HepG2 (cell line): ENCODE results near the gene CLCA2. TPM values are rescaled to one million over a fixed set of nuclear protein-coding genes. Genes with fewer than 3 reads are reported as not detected.

Experiments used
- ATAC-seq: fragments of 200-7000 bp; cut with Tn5 transposase; 3 replicates; pipeline ENCODE4 v1.9.1; 2020; ENCODE audit warnings: mild to moderate bottlenecking, moderate library complexity
- BruUV-seq: library from RNA; stranded (reverse); fragments of 400-500 nt; replicated peaks from 2 replicates; lab custom pipeline; 2021; lab: Mats Ljungman, UMichigan
- CTCF ChIA-PET: fragments of 300-600 bp; formaldehyde crosslinking; extraction: SDS; loops from one replicate; lab custom pipeline; 2021; ENCODE audit warnings: low total read pairs, inconsistent platforms, low intra/inter-chr PET ratio; lab: Yijun Ruan, JAX
- POLR2A ChIA-PET: fragments of 350-600 bp; sonication (Branson Sonifier 250); formaldehyde crosslinking; loops from one replicate; lab custom pipeline; 2020; ENCODE audit warnings: antibody characterized with exemption, inconsistent platforms; lab: Yijun Ruan, JAX
- DNase-seq: peaks from one replicate; pipeline ENCODE4 v3.0.0-alpha.2; 2015; ENCODE audit warnings: low spot score
- FAIRE-seq: peaks from 3 replicates; lab custom pipeline; 2011; peaks lifted over from hg19 to GRCh38; lab: Jason Lieb, UNC
- H2AFZ ChIP-seq: one replicate; pipeline ENCODE4 v1.6.1; 2011; ENCODE audit warnings: low read length, inconsistent platforms
- H3K27ac ChIP-seq: fragments of 300-600 bp; 3 replicates; pipeline ENCODE4 v1.8.0; 2011; ENCODE audit warnings: mixed run types, mild to moderate bottlenecking, mixed read lengths, low read length, inconsistent platforms; ENCODE audit not compliant: insufficient read depth; ENCODE audit errors: extremely low read length
- H3K27me3 ChIP-seq, 2 experiments: fragments of 200-600 bp in 1 of 2; 2 replicates in 1 of 2; 3 replicates in 1 of 2; pipeline versions ENCODE4 v1.6.0 to v1.8.0; 2011; ENCODE audit warnings: low read length in 2 of 2, mild to moderate bottlenecking in 2 of 2, moderate library complexity in 2 of 2, inconsistent platforms in 1 of 2; ENCODE audit not compliant: insufficient read depth in 2 of 2, control insufficient read depth in 1 of 2
- H3K36me3 ChIP-seq, 2 experiments: fragments of 200-600 bp in 1 of 2; replicated peaks in 1 of 2; 2 replicates in 1 of 2; 3 replicates in 1 of 2; pipeline versions ENCODE4 v1.5.1 to v1.8.0; 2011; ENCODE audit warnings: low read length in 2 of 2, inconsistent platforms in 1 of 2; ENCODE audit not compliant: insufficient read depth in 2 of 2, control insufficient read depth in 1 of 2
- H3K4me1 ChIP-seq: 2 replicates; pipeline ENCODE4 v1.5.1; 2012; ENCODE audit warnings: low read length, inconsistent platforms; ENCODE audit not compliant: insufficient read depth
- H3K4me2 ChIP-seq: 2 replicates; pipeline ENCODE4 v1.6.0; 2011; ENCODE audit warnings: low read depth, low read length, inconsistent platforms
- H3K4me3 ChIP-seq, 3 experiments: fragments of 200-600 bp in 1 of 3; sonication (generic), shearing (Covaris generic) in 1 of 3; replicated peaks in 1 of 3; 2 replicates each; pipeline ENCODE4 v1.5.1; 2011 to 2016; ENCODE audit warnings: low read length in 3 of 3, inconsistent platforms in 2 of 3, low read depth in 2 of 3, mild to moderate bottlenecking in 2 of 3, control low read depth in 1 of 3, mixed read lengths in 1 of 3; ENCODE audit not compliant: insufficient read depth in 1 of 3
- H3K79me2 ChIP-seq: one replicate; pipeline ENCODE4 v1.6.1; 2011; ENCODE audit warnings: low read length, inconsistent platforms; ENCODE audit not compliant: insufficient read depth
- H3K9ac ChIP-seq: 2 replicates; pipeline ENCODE4 v1.6.0; 2011; ENCODE audit warnings: mild to moderate bottlenecking, low read depth, low read length, inconsistent platforms; ENCODE audit not compliant: insufficient read depth
- H3K9me3 ChIP-seq: 2 replicates; pipeline ENCODE4 v1.5.1; 2012; ENCODE audit warnings: mild to moderate bottlenecking, low read length
- H4K20me1 ChIP-seq: 2 replicates; pipeline ENCODE4 v1.6.0; 2011; ENCODE audit warnings: inconsistent platforms, mild to moderate bottlenecking, low read length, moderate library complexity; ENCODE audit not compliant: insufficient read depth
- AHR ChIP-seq: IDR thresholded peaks from 2 replicates; pipeline ENCODE4 v1.6.1; 2018; ENCODE audit warnings: missing genetic modification reagents, missing compliant biosample characterization
- CTCF ChIP-seq: sonication (generic); formaldehyde crosslinking; IDR thresholded peaks from 2 replicates; pipeline ENCODE4 v1.5.0; 2020; ENCODE audit warnings: mild to moderate bottlenecking, missing genetic modification reagents, moderate library complexity
- EHMT2 ChIP-seq: fragments of 200-600 bp; sonication (generic); IDR thresholded peaks from 2 replicates; pipeline ENCODE4 v1.7.0; 2017; ENCODE audit warnings: antibody characterized with exemption, low read depth, low read length, borderline replicate concordance
- ERF ChIP-seq: IDR thresholded peaks from 2 replicates; pipeline ENCODE4 v1.6.1; 2018; ENCODE audit warnings: missing biosample characterization, missing genetic modification reagents
- HOXA7 ChIP-seq: sonication (generic); formaldehyde crosslinking; IDR thresholded peaks from 2 replicates; pipeline ENCODE4 v1.8.1; 2022; ENCODE audit warnings: mild to moderate bottlenecking, missing genetic modification reagents, moderate library complexity
- KDM3A ChIP-seq: IDR thresholded peaks from 2 replicates; pipeline ENCODE4 v1.6.1; 2018; ENCODE audit warnings: low read depth, missing compliant biosample characterization
- MBD4 ChIP-seq: IDR thresholded peaks from 2 replicates; pipeline ENCODE4 v1.6.1; 2012; ENCODE audit warnings: low read length, inconsistent platforms, borderline replicate concordance
- MED13 ChIP-seq: sonication (generic); formaldehyde crosslinking; IDR thresholded peaks from 2 replicates; pipeline ENCODE4 v1.5.0; 2020; ENCODE audit warnings: missing genetic modification reagents
- NCOA1 ChIP-seq: sonication (generic); formaldehyde crosslinking; IDR thresholded peaks from 2 replicates; pipeline ENCODE4 v1.9.0; 2021; ENCODE audit warnings: missing genetic modification reagents
- RBM39 ChIP-seq: fragments of 200-400 bp; formaldehyde crosslinking; IDR thresholded peaks from one replicate; pipeline ENCODE4 v1.6.1; 2018; ENCODE audit warnings: antibody characterized with exemption, mild to moderate bottlenecking, low read depth, low read length; ENCODE audit not compliant: poor library complexity, severe bottlenecking
- RFXANK ChIP-seq: IDR thresholded peaks from 2 replicates; pipeline ENCODE4 v1.6.1; 2016
- SAFB2 ChIP-seq: sonication (generic); formaldehyde crosslinking; IDR thresholded peaks from 2 replicates; pipeline ENCODE4 v1.5.1; 2020; ENCODE audit warnings: missing genetic modification reagents, low read depth, mild to moderate bottlenecking, borderline replicate concordance
- SATB2 ChIP-seq: sonication (generic); formaldehyde crosslinking; IDR thresholded peaks from 2 replicates; pipeline ENCODE4 v1.5.0; 2020; ENCODE audit warnings: missing genetic modification reagents
- SPEN ChIP-seq: sonication (generic); formaldehyde crosslinking; IDR thresholded peaks from 2 replicates; pipeline ENCODE4 v1.5.1; 2020; ENCODE audit warnings: low read depth, mild to moderate bottlenecking, missing genetic modification reagents
- ZFP62 ChIP-seq: sonication (generic); formaldehyde crosslinking; IDR thresholded peaks from 2 replicates; pipeline ENCODE4 v1.4.0; 2020; ENCODE audit warnings: missing genetic modification reagents
- ZFP90 ChIP-seq: sonication (generic); formaldehyde crosslinking; IDR thresholded peaks from 2 replicates; pipeline ENCODE4 v1.8.0; 2022; ENCODE audit warnings: missing genetic modification reagents, mild to moderate bottlenecking, inconsistent platforms, borderline replicate concordance
- ZNF274 ChIP-seq: sonication (generic); formaldehyde crosslinking; IDR thresholded peaks from 2 replicates; pipeline ENCODE4 v1.5.1; 2020; ENCODE audit warnings: mild to moderate bottlenecking, missing genetic modification reagents
- ZNF543 ChIP-seq: sonication (generic); formaldehyde crosslinking; IDR thresholded peaks from 2 replicates; pipeline ENCODE4 v1.4.0; 2020; ENCODE audit warnings: mild to moderate bottlenecking, missing genetic modification reagents
- WGBS: methylation state at CpG from one replicate; pipeline ENCODE4 v1.1.6; 2017; ENCODE audit warnings: low lambda C conversion rate; 5-methylcytosine and 5-hydroxymethylcytosine counted together
- in situ Hi-C: cut with HindIII; loops from 2 replicates; pipeline ENCODE4 v1.10.0; 2017; ENCODE audit warnings: low pct_unique_long_range_greater_than_20kb; ENCODE audit not compliant: extremely low pct_ligation_motif_present
- intact Hi-C: fragments of 100-400 bp; cut with micrococcal nuclease; formaldehyde crosslinking; loops from one replicate; pipeline ENCODE4 v1.10.0; 2022; ENCODE audit not compliant: unreplicated experiment
- polyA plus RNA-seq, 8 experiments: library from polyadenylated mRNA; depleted of rRNA in 3 of 8; stranded (reverse) in 7 of 8; unstranded in 1 of 8; fragments of >200 nt; fragmentation: Illumina TruSeq in 4 of 8; extraction: Trizol in 4 of 8; gene quantifications; 2 replicates each; pipeline versions ENCODE4 v1.2.1 to v1.2.3, GENCODE V29; 2011 to 2016; ENCODE audit warnings: low read depth in 4 of 8, missing spikeins in 1 of 8, mixed read lengths in 1 of 8; ENCODE audit not compliant: insufficient read depth in 1 of 8
- total RNA-seq, 5 experiments: library from RNA; depleted of rRNA; stranded (reverse); fragments of >200 nt; fragmentation: Illumina TruSeq; extraction: Trizol; gene quantifications; 2 replicates each; pipeline ENCODE4 v1.2.3, GENCODE V29; 2016; ENCODE audit warnings: low read depth in 1 of 5

The CLCA2 gene
- total and polyA plus RNA-seq, 2 of the 13 experiments (the other 11 are each of a cell fraction or from before 2014, with no cell fraction given): not detected

- BruUV-seq: no TSS peak
- TF ChIP-seq RBM39: no peak
- TF ChIP-seq CTCF (CRISPR knock-in tag): peak; percentile 28
- no peak for TF ChIP-seq ZNF274 (CRISPR knock-in tag)
- in situ Hi-C loops: no loop called here
- no peaks in the 10 kb centered on the region for H3K27me3 ChIP-seq
- H2AFZ ChIP-seq: no peak overlapping the region
- WGBS: 0% methylated on average over 4 of the region's 4 CpGs
- no peaks in the 10 kb centered on the region for H3K9me3 ChIP-seq
- no peaks in the 10 kb centered on the region for H3K36me3 ChIP-seq
- intact Hi-C loops: no loop called here
- ChIA-PET POLR2A (no interaction called here), CTCF (no interaction called here)
- H3K9ac ChIP-seq: no peak overlapping the region
- no peaks in the 10 kb centered on the region for H3K4me1 ChIP-seq
- no peaks in the 10 kb centered on the region for H3K79me2 ChIP-seq
- ATAC-seq (peak; percentile 65), DNase-seq (no peak), FAIRE-seq (no peak)
- H4K20me1 ChIP-seq: no peaks in the 10 kb centered on the region
- no peak overlapping the region for H3K4me2 ChIP-seq
- no peak overlapping the region for H3K4me3 ChIP-seq
- no peak overlapping the region for H3K27ac ChIP-seq
These were observed 4.6 kb upstream of the CLCA2 start for GRCh38 chr1:86419277-86419903.

DNA sequence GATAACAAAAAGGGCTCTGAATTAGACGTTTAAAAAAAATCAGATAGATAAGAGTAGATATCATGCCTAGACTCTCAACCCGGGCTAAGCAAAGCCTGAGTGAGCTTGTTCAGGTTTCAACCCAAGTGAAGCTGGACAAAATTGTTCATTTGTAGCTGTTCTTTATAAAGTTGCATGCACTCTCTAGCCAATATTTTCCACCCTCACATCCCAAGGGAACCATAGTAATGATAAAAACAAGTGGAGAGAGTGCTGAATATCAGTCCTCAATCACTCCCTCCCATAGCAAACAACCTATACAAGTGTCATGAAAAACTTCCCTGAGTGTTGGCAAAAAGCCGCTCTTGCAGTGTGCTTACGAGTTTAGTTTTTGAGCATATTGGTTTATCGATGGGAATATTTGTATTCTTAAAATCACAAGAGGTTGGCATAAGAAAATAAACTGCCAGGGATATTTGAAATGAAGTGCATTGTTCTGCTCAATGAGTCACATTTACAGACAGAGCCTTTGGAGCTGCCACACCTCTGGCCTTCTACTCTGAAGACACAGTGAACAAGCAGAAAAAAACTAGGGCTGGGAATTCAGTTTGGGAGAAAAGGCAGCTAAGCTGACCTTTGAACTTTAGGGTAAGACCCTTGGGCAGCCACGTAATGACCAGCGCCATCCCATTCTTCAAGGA lies 2.2 kb upstream of the CLCA2 start:
- no peak for FAIRE-seq
- in situ Hi-C loops (no loop called here), intact Hi-C loops (no loop called here)
- POLR2A ChIA-PET: no interaction called here
- Histone ChIP-seq H3K36me3 (no peaks in the 10 kb centered on the region), H4K20me1 (no peaks in the 10 kb centered on the region), H3K79me2 (no peaks in the 10 kb centered on the region), H3K4me3 (no peak overlapping the region), H3K27ac (no peak overlapping the region), H3K9ac (no peak overlapping the region), H3K9me3 (no peaks in the 10 kb centered on the region), H2AFZ (no peak overlapping the region), H3K27me3 (no peaks in the 10 kb centered on the region), H3K4me2 (no peak overlapping the region), H3K4me1 (no peaks in the 10 kb centered on the region)
- CTCF ChIA-PET: no interaction called here
- BruUV-seq: no TSS peak
- DNase-seq: no peak
- WGBS: 18% methylated on average over 7 of the region's 7 CpGs
- no peak for ATAC-seq
- TF ChIP-seq EHMT2: no peak
- TF ChIP-seq SAFB2 (CRISPR knock-in tag): no peak
- no peak for TF ChIP-seq ERF (CRISPR knock-in tag)
- TF ChIP-seq NCOA1 (CRISPR knock-in tag): no peak
- TF ChIP-seq ZFP90 (CRISPR knock-in tag): no peak
- no peak for TF ChIP-seq AHR
- TF ChIP-seq MED13 (CRISPR knock-in tag): no peak
- TF ChIP-seq RFXANK: no peak
- TF ChIP-seq SATB2 (CRISPR knock-in tag): no peak
- no peak for TF ChIP-seq ZNF543 (CRISPR knock-in tag)
- no peak for TF ChIP-seq SPEN (CRISPR knock-in tag)
- no peak for TF ChIP-seq KDM3A (CRISPR knock-in tag)
- TF ChIP-seq MBD4: no peak
- no peak for TF ChIP-seq ZFP62 (CRISPR knock-in tag)
- TF ChIP-seq HOXA7 (CRISPR knock-in tag): no peak
